GM12892 (cell line): Measurements from ENCODE around the gene CABCOCO1.

ENCODE experiments used
- POLR2A ChIP-seq: IDR thresholded peaks from 2 replicates; pipeline ENCODE4 v1.6.1; 2011; ENCODE audit warnings: low read depth, low read length, control low read depth
- POLR2AphosphoS5 ChIP-seq: IDR thresholded peaks from 2 replicates; pipeline ENCODE4 v1.6.1; 2011; ENCODE audit warnings: low read depth, low read length, control low read depth

GRCh38 chr10:61795551-61795950, 132.8 kb downstream of the CABCOCO1 start:
- TF ChIP-seq POLR2AphosphoS5 (no peak), POLR2A (no peak)
